Loucy (cell line): ENCODE measurements around the gene RORB.

ENCODE experiments used
- CTCF ChIP-seq: fragments of 200-600 bp; sonication (generic); conservative IDR thresholded peaks from 2 replicates; pipeline ENCODE4 v1.5.1; 2014; ENCODE audit warnings: mild to moderate bottlenecking, antibody characterized with exemption, low read length
- EZH2phosphoT487 ChIP-seq: fragments of 200-600 bp; IDR thresholded peaks from 2 replicates; pipeline ENCODE4 v1.6.1; 2018; ENCODE audit warnings: antibody characterized with exemption, mild to moderate bottlenecking, moderate library complexity, borderline replicate concordance

DNA sequence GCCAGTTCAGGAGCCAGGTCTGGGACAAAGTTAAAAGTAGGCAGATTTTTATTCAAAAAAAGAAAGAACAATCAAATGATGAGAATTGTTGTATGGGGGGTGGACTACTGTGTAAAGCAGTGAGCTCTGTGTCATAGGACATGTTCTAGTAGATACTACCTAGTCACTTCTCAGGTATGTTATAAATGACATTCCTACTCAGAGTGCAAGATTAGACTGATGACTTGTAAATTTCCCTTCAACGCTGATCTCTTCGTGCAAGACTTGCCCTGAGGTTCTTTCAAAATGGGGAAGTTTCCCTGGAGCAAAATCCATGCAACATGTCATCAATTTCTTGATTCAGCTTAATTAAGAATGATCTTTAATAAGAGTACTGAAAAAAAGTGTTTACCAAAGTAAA is 175.1 kb downstream of the RORB start:
- TF ChIP-seq CTCF (no peak), EZH2phosphoT487 (no peak)
